WTC11 (cell line): ENCODE measurements around the gene SNRNP200.

Experiments used
- NR2C2 ChIP-seq: sonication (generic); formaldehyde crosslinking; IDR thresholded peaks from 2 replicates; pipeline ENCODE4 v1.8.0; 2022; ENCODE audit warnings: mild to moderate bottlenecking, missing genetic modification reagents
- SOX15 ChIP-seq: fragments of 250-450 bp; sonication (Bioruptor Pico); IDR thresholded peaks from 2 replicates; pipeline ENCODE4 v1.9.0; 2021; ENCODE audit warnings: mild to moderate bottlenecking
- ZNF423 ChIP-seq: fragments of 250-450 bp; sonication (Bioruptor Pico); IDR thresholded peaks from 2 replicates; pipeline ENCODE4 v2.1.2; 2022; ENCODE audit warnings: mild to moderate bottlenecking, moderate library complexity
- TF ChIP-seq, protein P1 (sequence below): fragments of 200-600 bp; IDR thresholded peaks from 2 replicates; pipeline ENCODE4 v1.8.0; 2022; ENCODE audit warnings: antibody characterized with exemption

DNA sequence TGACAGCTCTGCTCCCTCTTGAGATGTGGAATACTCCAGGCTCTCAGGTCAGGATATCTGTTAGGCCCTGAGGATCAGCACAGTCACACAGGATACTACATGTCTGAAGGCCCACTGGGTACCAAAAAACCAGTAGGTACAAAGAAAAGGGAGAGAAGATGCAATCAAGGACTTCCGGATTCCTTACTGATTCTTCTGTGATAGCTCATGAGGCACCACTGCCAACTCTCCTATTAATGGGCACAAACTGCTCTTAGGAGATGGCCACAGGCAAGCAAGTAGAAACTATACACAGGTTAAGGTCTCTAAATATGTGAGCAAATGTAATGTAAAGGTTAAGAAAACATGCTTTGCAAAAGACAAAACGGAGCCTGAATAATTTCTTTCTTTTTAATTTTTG is 43.0 kb downstream of the SNRNP200 start:
- TF ChIP-seq, protein P1, sequence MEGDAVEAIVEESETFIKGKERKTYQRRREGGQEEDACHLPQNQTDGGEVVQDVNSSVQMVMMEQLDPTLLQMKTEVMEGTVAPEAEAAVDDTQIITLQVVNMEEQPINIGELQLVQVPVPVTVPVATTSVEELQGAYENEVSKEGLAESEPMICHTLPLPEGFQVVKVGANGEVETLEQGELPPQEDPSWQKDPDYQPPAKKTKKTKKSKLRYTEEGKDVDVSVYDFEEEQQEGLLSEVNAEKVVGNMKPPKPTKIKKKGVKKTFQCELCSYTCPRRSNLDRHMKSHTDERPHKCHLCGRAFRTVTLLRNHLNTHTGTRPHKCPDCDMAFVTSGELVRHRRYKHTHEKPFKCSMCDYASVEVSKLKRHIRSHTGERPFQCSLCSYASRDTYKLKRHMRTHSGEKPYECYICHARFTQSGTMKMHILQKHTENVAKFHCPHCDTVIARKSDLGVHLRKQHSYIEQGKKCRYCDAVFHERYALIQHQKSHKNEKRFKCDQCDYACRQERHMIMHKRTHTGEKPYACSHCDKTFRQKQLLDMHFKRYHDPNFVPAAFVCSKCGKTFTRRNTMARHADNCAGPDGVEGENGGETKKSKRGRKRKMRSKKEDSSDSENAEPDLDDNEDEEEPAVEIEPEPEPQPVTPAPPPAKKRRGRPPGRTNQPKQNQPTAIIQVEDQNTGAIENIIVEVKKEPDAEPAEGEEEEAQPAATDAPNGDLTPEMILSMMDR: no peak
- TF ChIP-seq ZNF423 (CRISPR knock-in tag) (no peak), NR2C2 (CRISPR knock-in tag) (no peak), SOX15 (CRISPR knock-in tag) (no peak)
